Peyer's patch (tissue), 4 donors: ENCODE results near the gene FBXW7.

ENCODE experiments used
- POLR2A ChIP-seq, 2 donors: fragments of 450-650 bp; IDR thresholded peaks; one replicate each; pipeline ENCODE4 v1.5.1; 2017; ENCODE audit warnings: antibody characterized with exemption in 2 of 2, mild to moderate bottlenecking in 2 of 2, moderate library complexity in 2 of 2
- TF ChIP-seq, protein P1 (sequence below), 6 experiments: fragments of 450-650 bp in 4 of 6; fragments of 200-600 bp in 2 of 6; sonication (generic) in 1 of 6; IDR thresholded peaks; one replicate each; pipeline ENCODE4 v1.5.1; 2017 to 2019; ENCODE audit warnings: antibody characterized with exemption in 6 of 6, mild to moderate bottlenecking in 3 of 6, moderate library complexity in 1 of 6

GRCh38 chr4:152289541-152289940, 246.4 kb downstream of the FBXW7 start:
- TF ChIP-seq POLR2A (IDR thresholded peaks at IDR 0.05), result no peak
- TF ChIP-seq, protein P1, sequence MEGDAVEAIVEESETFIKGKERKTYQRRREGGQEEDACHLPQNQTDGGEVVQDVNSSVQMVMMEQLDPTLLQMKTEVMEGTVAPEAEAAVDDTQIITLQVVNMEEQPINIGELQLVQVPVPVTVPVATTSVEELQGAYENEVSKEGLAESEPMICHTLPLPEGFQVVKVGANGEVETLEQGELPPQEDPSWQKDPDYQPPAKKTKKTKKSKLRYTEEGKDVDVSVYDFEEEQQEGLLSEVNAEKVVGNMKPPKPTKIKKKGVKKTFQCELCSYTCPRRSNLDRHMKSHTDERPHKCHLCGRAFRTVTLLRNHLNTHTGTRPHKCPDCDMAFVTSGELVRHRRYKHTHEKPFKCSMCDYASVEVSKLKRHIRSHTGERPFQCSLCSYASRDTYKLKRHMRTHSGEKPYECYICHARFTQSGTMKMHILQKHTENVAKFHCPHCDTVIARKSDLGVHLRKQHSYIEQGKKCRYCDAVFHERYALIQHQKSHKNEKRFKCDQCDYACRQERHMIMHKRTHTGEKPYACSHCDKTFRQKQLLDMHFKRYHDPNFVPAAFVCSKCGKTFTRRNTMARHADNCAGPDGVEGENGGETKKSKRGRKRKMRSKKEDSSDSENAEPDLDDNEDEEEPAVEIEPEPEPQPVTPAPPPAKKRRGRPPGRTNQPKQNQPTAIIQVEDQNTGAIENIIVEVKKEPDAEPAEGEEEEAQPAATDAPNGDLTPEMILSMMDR (IDR thresholded peaks at IDR 0.05), result no peak
